Body of pancreas (tissue), 4 donors: Measurements from ENCODE around the gene CACNA2D3. TPM values are rescaled to one million over a fixed set of nuclear protein-coding genes. Genes with fewer than 3 reads are reported as not detected.

Source experiments
- ATAC-seq: fragments of 150-250 bp; one replicate; pipeline ENCODE4 v1.9.1; 2016
- DNase-seq, 4 donors: peaks; one replicate each; pipeline ENCODE4 v3.0.0-alpha.2; 2019
- H3K27ac ChIP-seq, 4 donors: fragments of 200-600 bp; sonication (generic); 1 replicate in 3 of 4; 2 replicates in 1 of 4; pipeline versions ENCODE4 v1.5.1 to v1.6.1; 2016 to 2019; ENCODE audit warnings: mild to moderate bottlenecking in 1 of 4, mixed read lengths in 1 of 4, moderate library complexity in 1 of 4
- H3K27me3 ChIP-seq, 2 donors: fragments of 200-600 bp; sonication (generic); one replicate each; pipeline ENCODE4 v1.6.0; 2016; ENCODE audit warnings: mild to moderate bottlenecking in 1 of 2
- H3K36me3 ChIP-seq, 2 donors: fragments of 200-600 bp; sonication (generic); replicated peaks in 1 of 2; 2 replicates each; pipeline ENCODE4 v1.5.1; 2016; ENCODE audit warnings: low read depth in 2 of 2; ENCODE audit not compliant: insufficient read depth in 1 of 2
- H3K4me1 ChIP-seq: fragments of 200-600 bp; sonication (generic); one replicate; pipeline ENCODE4 v1.6.0; 2016
- H3K4me3 ChIP-seq, 2 donors: fragments of 200-600 bp; sonication (generic); 1 replicate in 1 of 2; 2 replicates in 1 of 2; pipeline ENCODE4 v1.5.1; 2016 to 2019
- H3K9me3 ChIP-seq, 3 donors: fragments of 200-600 bp; sonication (generic); 1 replicate in 2 of 3; 2 replicates in 1 of 3; pipeline ENCODE4 v1.5.1; 2016
- CTCF ChIP-seq, 7 experiments: fragments of 450-650 bp in 4 of 7; fragments of 200-600 bp in 3 of 7; sonication (generic) in 3 of 7; IDR thresholded peaks; one replicate each; pipeline ENCODE4 v1.5.1; 2016 to 2019; ENCODE audit warnings: antibody characterized with exemption in 7 of 7
- POLR2A ChIP-seq, 3 donors: fragments of 450-650 bp; IDR thresholded peaks; one replicate each; pipeline ENCODE4 v1.6.1; 2016; ENCODE audit warnings: antibody characterized with exemption in 3 of 3, mild to moderate bottlenecking in 2 of 3
- WGBS, 2 donors: methylation state at CpG; one replicate each; pipeline ENCODE4 v1.1.5; 2017; 5-methylcytosine and 5-hydroxymethylcytosine counted together
- intact Hi-C: fragments of 100-400 bp; cut with DNase I; formaldehyde crosslinking; loops from one replicate; pipeline ENCODE4 v1.15.1; 2023
- total RNA-seq, 2 donors: library from RNA; depleted of rRNA; stranded (reverse); fragments of >200 nt; gene quantifications; one replicate each; pipeline ENCODE4 v1.1.0, GENCODE V29; 2016

CACNA2D3 gene
- total RNA-seq, 2 donors from 2014 or later = not detected

- Histone ChIP-seq H3K27ac (peak overlapping the region in 3 of 4 donors; percentile 63 to 76 (median 76)), H3K27me3 (no peaks in the 10 kb centered on the region), H3K4me3 (no peak overlapping the region), H3K36me3 (no peaks in the 10 kb centered on the region), H3K9me3 (no peaks in the 10 kb centered on the region), H3K4me1 (peaks cover 11% of the 10 kb centered on the region)
- intact Hi-C loops = no loop called here
- 24 to 49% methylated on average over 5 of the region's 5 CpGs for whole genome bisulfite sequencing, 2 donors
- DNase-seq (peak; percentile 64 to 87 (median 78)), ATAC-seq (peak; percentile 96)
- TF ChIP-seq CTCF (IDR thresholded peaks at IDR 0.05) (peak in 5 of 7 experiments; percentile 13 to 65 (median 46)), POLR2A (IDR thresholded peaks at IDR 0.05) (peak in 1 of 3 donors; percentile 17)
Measured at GRCh38 chr3:54891540-54891897, 769.2 kb downstream of the CACNA2D3 start.

- 63 to 85% methylated on average over 2 of the region's 2 CpGs for WGBS, 2 donors
- Histone ChIP-seq H3K4me3 (no peak overlapping the region), H3K27me3 (no peaks in the 10 kb centered on the region), H3K27ac (peak overlapping the region; percentile 7 to 76 (median 50)), H3K4me1 (peaks cover 11% of the 10 kb centered on the region), H3K36me3 (no peaks in the 10 kb centered on the region), H3K9me3 (no peaks in the 10 kb centered on the region)
- intact Hi-C loops = no loop called here
- TF ChIP-seq CTCF (IDR thresholded peaks at IDR 0.05) (no peak), POLR2A (IDR thresholded peaks at IDR 0.05) (no peak)
- ATAC-seq = no peak
- DNase-seq = no peak
Measured at GRCh38 chr3:54892168-54892567, 769.8 kb downstream of the CACNA2D3 start.

- H3K27me3 ChIP-seq = no peaks in the 10 kb centered on the region
- no peaks in the 10 kb centered on the region for H3K36me3 ChIP-seq
- H3K27ac ChIP-seq = no peak overlapping the region
- no peaks in the 10 kb centered on the region for H3K9me3 ChIP-seq
- H3K4me3 ChIP-seq = no peak overlapping the region
- TF ChIP-seq CTCF (IDR thresholded peaks at IDR 0.05) = no peak
- TF ChIP-seq POLR2A (IDR thresholded peaks at IDR 0.05) = no peak
- no peak for DNase-seq
- intact Hi-C loops = no loop called here
- ATAC-seq = no peak
- 93 to 95% methylated on average over 4 of the region's 4 CpGs for WGBS, 2 donors
- peaks cover 11% of the 10 kb centered on the region for H3K4me1 ChIP-seq
Measured at GRCh38 chr3:54895613-54896012, 773.3 kb downstream of the CACNA2D3 start.

- no peak for DNase-seq
- 67 to 75% methylated on average over 3 of the region's 3 CpGs for whole genome bisulfite sequencing, 2 donors
- ATAC-seq = no peak
- H3K27me3 ChIP-seq = no peaks in the 10 kb centered on the region
- TF ChIP-seq POLR2A (IDR thresholded peaks at IDR 0.05) = no peak
- no peak for TF ChIP-seq CTCF (IDR thresholded peaks at IDR 0.05)
- intact Hi-C loops = no loop called here
- no peak overlapping the region for H3K27ac ChIP-seq
- no peak overlapping the region for H3K4me3 ChIP-seq
- H3K36me3 ChIP-seq = no peaks in the 10 kb centered on the region
- H3K9me3 ChIP-seq = no peaks in the 10 kb centered on the region
- peaks cover 5% of the 10 kb centered on the region for H3K4me1 ChIP-seq
Measured at GRCh38 chr3:54897028-54897711, 774.8 kb downstream of the CACNA2D3 start.

GRCh38 chr3:54899273-54899672, 776.9 kb downstream of the CACNA2D3 start:
- TF ChIP-seq POLR2A (IDR thresholded peaks at IDR 0.05) (no peak), CTCF (IDR thresholded peaks at IDR 0.05) (no peak)
- DNase-seq (no peak), ATAC-seq (no peak)
- H3K36me3 ChIP-seq = no peaks in the 10 kb centered on the region
- no peak overlapping the region for H3K4me3 ChIP-seq
- 66 to 67% methylated on average over 6 of the region's 6 CpGs for WGBS, 2 donors
- no peaks in the 10 kb centered on the region for H3K4me1 ChIP-seq
- intact Hi-C loops = no loop called here
- H3K9me3 ChIP-seq = no peaks in the 10 kb centered on the region
- no peak overlapping the region for H3K27ac ChIP-seq
- H3K27me3 ChIP-seq = no peaks in the 10 kb centered on the region
